T-helper 2 cell treated with Interferon-gamma antibody and Interleukin-4, amounts not matched to agents 100 ng/mL and 5 ng/mL, for 36 hours (primary cell): ENCODE results near the gene HTRA3. TPM values are rescaled to one million over a fixed set of nuclear protein-coding genes. Genes with fewer than 3 reads are reported as not detected.

ENCODE experiments used
- intact Hi-C: fragments of 100-400 bp; cut with micrococcal nuclease; formaldehyde crosslinking; loops from one replicate; pipeline ENCODE4 v1.15.1; 2023
- total RNA-seq: library from RNA; stranded (reverse); gene quantifications from 2 replicates; pipeline ENCODE4 v1.2.3, GENCODE V29; 2022

HTRA3 gene
- total RNA-seq, 1 donor from 2014 or later, result not detected

DNA sequence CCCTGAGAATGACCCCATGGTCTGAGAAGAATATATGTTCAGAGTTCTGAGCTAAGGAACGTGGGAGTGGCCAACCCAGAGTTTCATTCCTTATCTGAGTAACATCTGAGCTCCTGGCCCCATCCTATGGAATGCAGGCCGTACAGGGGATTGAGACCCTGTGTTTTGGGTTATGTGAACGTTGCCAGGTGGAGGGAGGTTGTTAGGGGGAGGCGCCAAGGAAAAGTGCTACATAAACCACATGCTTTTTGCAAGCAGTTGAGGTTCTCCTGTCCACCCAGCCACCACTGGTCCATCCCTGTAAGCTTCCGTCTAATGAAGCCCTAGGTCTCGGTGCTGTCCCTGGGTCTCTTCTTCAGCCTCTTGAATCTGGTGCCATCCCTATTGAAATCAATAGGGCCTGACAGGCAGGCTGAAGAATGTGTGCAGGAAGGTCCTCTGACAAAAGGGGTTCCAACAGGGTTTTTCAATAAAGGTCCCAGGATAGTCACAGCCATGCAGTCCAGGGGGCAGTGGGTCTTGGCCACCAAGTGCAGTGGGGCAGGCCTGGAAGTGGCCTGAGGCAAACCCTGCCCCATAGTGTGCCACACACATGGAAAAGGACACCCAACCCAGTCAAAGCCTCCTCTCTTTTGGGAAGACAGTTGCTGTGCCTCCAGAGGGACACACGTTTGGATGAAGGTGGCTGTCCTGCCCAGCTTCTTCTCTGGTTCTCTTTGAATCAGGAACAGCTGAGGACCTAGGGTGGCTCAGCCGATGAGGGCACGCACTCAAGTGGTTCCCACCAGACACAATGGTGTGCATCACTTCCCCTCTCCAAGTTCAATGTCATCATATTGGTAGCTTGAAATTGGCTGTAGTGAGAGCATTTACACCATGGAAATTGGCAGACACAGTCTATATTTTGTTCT, 53.5 kb downstream of the HTRA3 start:
- intact Hi-C loops, result no loop called here

DNA sequence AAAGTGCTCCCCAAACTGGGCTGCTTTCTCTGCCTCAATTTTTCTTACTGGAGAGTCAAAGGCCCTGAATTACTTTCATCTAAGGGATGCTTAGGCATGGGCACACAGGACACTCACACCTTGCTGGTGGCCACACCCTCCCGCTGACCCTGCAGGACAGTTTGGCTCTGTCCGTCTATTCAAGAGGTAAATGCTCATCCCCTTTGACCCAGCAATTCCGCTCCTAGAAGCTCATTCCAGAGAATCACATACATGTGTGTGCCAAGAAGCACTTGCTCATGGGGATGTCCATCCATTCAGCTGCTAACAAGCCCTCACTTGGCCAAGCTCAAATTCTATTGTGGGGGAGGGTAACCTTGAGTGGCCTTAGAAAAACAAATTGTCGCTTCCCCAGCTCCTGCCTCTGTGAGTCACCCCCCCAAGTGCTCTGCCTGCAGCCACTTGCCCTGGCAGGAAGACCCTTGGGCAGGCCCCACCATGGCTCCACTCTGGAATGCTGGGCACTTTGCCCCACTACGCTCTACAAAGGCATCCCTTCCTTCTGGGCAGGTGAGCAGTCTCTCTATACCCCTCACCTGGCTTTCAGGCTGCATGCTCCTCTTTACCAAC, 54.5 kb downstream of the HTRA3 start:
- intact Hi-C loops, result no loop called here

DNA sequence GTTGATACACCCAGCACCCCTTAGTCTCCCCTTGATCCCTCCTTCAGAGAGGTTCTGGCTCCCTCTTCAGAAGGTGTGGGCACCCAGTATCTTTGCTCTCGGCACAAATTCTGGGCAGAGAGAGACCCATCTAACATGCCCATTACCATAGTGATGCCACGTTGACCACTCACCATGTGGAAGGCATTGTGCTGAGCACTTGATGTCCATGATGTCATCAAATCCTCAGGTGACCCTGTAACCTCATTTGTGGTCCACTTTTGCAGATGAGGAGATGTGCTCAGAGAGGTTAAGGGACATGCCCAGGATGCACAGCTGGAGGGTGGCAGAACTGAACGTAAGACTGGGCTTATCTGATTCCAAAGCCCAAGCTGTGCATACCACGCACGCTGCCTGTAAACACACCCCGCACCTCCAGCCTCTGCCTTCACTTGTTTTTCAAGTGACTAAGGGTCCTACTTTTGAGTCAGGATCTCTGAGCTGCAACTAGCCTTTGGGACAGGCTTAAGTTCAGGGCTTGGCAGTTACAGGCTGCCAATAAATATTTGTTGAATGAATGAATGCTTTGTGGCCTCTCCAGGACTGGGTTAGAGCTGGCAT, 55.2 kb downstream of the HTRA3 start:
- intact Hi-C loops, result no loop called here

DNA sequence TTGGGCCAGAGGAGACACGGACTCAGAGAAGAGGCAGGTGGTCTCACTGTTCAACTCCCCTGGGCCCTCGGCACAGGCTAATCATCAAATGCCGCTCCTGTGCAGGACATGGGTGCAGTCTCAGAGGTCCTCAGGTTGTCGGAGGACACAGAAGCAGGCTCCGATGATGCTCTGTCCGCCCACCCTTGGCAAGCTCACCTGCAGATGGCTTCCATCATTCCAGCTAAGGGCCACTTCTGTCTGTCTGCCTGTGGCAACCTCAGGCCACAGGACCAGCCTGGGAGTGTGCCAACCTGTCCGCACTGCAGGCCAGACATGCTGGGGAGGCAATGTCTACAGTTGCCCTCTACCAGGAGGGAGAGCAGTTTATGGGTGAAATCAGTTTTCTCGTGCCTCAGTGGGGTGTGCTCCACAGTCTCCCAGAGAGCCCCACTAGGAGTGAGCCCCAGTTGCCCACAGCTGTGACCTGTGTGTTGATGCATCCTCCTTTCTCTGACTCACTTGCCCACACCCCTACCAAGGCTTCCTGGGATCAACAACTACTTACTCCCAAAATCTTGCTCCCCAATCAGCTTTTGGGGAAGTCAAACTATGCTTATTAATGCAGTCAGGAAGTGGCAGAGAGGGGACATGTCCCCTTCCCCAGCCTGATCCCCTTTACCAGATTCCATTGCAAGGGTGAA, 55.9 kb downstream of the HTRA3 start:
- intact Hi-C loops, result no loop called here

DNA sequence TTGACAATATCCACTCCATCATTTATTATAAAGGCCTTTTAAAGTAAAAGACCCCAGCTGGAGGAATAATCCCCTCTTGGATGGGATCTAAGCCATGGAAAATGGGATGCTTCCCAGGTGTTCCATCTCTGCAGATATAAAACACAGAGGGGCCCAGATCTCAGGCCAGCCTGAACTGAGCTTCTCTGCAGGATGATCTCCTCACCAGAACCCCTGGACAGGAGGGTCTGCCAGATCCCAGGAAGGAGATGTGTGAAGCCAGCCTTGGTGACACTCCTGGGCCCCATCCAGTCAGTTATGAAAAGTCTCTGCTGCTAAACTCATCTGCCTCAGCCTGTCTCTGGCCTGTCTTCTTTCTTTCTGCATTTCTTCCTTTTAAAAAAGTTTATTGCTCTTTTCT, 56.7 kb downstream of the HTRA3 start:
- intact Hi-C loops, result no loop called here

DNA sequence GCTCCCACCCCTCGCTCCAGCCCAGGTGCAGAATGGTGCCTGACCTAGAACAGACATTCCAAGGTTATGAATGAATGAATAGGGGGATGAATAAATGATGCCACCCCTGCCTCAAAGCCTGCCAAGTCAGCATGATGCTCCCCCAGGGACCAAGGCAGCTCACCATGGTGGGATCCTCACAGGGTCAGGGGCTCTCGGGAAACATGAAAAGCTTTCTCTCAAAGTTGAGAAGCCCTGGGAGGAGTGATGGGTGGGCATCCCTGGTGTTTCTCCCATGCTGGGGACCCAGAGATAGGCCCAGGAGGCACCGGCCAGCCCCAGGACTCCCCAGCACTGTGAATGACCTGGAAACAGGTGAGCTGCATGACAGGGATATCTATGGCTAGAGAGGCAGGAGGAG, 58.9 kb downstream of the HTRA3 start:
- intact Hi-C loops, result no loop called here

DNA sequence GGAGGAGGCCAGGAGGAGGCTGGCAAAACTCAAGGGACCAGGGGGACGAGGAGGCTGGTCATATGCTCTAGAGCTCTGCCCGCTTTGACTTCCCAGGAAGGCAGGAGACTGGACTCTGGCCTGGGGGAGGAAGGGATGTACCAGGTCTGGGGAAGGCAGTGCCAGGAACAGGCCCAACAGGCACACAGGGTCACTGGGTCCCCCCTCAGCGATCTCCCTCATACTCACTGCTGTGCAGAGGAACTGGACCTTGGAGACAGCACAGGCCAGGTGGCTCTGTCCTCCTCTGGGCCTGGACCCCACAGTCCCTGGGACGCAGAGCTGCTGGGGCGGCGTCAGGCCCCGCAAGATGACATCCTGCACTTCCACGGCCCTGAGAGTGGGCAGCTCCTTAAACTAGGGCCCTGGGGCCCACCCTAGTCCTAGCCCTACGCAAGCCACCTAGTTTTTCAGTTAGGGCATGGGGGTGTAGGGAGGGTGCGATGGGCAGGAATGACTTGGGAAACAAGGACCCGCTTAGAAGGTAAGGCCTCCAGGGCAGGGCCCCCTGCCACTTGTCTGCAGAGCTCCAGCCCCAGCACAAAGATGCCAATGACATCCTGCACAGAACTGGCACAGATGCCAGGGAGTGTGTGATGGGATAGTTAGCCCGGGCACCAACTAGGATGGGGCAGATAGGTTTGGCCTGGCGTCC, 59.5 kb downstream of the HTRA3 start:
- intact Hi-C loops, result no loop called here

DNA sequence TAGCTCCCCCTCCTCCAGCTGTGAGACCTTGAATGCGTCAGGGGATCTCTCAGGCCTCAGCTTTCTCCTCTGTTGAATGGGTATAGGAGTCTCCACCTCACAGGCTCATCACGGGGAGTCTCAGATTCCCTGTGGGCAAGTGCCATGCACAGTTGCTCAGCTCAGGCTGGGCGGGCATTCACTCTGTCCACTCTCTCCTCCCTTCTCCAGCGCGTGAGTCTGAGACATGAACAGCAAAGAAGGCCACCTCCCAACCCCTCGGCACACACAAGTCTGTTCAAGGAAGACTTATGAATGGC, 60.0 kb downstream of the HTRA3 start:
- intact Hi-C loops, result no loop called here

DNA sequence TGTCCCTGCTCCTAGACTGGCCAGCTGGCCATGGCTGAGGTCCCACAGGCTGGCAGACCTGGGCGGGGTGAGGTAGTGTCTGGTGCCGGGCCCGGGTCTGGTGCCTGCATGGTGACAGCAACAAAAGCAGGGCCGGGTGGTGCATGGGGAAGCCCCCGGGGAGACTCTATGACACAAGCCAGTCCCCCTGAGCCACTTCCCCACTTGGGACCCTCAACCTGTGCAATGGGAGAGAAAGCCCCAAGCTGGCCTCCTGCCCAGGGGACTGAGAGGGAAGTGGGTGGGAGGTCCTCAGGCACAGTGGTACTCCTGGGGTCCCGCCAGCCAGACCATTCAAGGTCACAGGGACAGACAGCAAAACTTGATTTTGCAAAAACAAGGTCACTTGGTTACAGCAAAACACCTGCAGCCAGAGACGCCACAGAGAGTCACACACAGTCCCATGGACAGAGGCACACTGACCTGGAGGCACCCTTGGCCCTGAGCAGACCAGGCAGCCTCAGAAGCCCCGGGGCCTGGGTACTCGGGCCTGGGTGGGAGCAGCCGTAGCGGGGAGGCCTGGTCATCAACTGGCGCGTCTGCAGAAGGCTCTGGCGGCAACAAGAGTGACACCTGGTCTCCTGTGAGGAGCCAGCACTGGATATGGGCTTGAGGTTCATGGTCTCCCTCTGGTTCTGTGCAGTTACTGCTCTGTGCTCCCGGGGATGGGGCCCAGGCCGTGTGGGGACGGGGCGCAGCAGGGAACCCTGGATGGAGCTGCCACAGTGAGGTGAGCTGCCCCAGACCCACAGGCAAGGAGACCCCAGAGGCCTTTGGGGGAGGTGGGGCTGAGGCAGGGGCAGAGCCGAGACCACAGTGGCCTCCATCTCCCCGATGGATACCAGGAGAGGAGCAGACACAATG, 60.6 kb downstream of the HTRA3 start:
- intact Hi-C loops, result no loop called here

DNA sequence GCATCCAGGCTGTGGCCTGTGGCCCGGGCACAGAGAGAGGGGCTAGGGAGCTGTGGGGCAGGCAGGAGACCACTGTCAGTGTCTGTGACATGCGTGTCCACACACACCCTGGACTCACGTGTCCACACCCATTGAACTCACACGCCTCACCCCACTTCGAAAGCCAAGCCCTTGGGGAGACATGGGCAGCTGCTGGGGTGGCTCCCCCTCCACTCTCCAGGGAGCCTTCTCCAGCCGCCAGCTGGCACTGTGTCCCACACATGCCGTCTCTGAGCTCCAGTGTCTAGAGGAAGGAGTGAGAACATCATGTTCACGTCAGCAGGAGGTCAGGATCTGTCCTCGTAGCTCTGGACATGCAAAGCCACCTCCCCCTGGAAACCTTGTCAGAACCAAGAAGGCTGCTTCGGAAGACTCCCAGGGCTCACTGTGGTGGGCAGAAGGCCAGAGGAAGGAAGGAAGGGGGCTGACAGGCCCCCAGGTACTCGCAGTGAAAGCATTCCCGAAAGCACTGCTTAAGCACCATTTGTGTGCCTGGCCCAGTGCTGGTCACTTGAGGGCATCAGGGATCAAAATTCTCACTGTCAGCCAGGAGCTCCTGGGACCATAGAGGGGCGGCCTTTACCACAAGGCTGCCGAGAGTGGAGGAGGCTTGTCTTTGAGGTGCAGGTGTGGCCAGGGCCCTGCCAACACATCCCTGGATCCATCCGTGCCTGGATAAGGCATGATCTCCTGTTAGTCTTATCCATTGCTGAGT, 61.4 kb downstream of the HTRA3 start:
- intact Hi-C loops, result no loop called here

DNA sequence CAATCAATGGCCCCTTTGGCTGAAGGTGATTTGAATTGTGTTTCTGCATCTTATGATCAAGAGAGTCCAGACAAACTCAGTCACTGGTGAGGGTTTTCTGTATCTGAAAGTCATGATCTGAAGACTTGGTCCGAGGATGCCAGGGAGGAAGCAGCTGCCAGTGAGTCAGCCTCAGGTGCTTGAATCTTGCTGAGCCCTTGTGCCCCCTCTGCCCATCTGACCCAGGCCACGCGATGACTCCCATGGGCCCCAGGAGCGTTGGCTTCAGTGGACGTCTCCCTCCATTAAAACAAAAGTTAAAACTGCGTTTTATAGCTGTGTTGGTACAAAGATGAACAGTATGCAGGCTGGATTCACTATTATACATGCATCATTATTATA, 62.0 kb downstream of the HTRA3 start:
- intact Hi-C loops, result no loop called here

DNA sequence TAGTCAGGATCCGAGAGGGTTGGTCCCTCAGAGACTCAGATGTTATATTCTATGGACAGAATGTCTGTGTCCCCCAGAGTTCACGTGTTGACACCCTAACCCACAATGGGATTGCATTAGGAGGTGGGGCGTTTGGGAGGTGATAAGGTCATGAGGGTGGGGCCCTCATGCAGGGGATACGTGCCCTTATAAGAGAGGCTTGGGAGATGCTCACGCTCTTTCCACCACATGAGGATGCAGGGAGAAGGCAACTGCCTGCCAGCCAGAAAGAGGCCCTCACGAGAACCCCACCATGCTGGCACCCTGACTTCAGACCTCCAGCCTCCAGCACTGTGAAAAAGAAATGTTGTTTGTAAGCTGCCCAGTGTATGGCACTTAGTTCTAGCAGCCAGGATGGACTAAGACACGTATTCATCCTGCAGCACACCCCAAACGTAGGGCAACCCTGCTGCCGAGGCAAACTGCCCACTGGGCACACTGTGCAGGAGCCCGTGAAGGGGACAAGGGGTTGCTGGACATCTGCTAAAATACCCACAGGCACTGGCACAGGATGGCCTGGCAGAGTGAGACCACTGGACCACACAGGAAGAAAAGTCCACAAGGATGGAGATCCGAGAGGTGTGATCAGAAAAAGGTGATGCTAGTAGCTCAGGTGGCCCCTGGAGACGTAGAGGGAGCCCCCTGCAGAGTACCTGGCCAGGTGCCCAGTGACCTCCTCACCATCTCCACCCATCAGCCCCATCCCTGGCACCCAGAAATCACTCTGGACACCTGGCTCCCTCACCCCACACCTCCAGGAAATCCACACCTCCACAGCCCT, 62.7 kb downstream of the HTRA3 start:
- intact Hi-C loops, result no loop called here

DNA sequence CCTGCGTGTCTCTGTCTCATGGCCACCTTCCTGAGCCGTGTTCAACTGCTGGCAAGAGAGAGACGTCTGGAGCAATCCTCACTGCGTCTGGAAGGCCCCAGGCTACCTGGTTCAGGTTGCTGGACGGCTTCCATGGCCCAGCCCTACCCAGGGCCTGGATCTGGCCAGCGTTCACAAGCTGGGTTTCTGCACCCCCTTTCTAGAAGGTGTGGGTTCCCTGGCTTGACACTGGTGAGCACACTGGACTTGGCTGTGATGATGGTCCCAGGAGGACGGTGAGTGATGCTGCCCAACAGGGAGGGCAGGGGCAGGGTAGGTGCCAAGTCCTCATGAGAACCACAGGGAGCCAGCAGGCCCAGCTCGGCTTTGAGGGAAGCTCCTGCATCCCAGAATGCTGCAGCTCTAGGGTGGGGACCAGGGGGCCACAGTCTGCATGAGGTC, 63.4 kb downstream of the HTRA3 start:
- intact Hi-C loops, result no loop called here

DNA sequence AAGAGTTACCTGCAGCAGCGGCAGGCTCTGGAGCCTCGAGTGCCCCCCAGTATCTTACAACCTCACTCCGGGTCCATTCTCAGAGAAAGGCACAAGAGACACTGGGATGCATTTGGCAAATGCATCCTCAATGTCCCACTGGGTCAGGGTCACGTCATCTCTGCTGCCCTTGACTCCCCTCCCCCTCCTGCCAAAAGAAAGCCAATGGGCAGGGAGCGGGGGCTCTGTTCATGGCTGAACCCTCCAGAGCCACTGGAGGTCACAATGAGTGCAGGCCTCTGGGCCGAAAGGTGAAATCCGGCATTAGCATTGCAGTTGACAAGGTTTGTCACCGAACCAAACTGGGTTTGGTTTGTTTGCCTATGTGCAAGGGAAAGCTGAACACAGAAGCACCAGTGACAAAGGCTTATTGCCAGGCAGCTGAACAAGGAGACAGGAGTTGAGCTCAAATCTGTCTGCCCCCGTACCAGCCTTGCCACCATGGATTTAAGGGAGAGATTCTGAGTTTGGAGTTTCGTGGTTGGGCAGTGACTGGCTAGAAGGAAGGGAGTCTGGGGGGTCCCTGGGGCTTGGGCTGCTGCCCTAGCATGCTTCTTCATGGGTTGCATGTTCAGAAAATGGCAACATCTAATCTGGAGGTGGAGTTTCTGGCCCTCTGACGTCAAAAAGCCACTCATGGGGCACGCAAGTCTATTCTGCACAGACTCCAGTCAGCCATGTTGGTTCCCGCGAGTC, 64.3 kb downstream of the HTRA3 start:
- intact Hi-C loops, result no loop called here

DNA sequence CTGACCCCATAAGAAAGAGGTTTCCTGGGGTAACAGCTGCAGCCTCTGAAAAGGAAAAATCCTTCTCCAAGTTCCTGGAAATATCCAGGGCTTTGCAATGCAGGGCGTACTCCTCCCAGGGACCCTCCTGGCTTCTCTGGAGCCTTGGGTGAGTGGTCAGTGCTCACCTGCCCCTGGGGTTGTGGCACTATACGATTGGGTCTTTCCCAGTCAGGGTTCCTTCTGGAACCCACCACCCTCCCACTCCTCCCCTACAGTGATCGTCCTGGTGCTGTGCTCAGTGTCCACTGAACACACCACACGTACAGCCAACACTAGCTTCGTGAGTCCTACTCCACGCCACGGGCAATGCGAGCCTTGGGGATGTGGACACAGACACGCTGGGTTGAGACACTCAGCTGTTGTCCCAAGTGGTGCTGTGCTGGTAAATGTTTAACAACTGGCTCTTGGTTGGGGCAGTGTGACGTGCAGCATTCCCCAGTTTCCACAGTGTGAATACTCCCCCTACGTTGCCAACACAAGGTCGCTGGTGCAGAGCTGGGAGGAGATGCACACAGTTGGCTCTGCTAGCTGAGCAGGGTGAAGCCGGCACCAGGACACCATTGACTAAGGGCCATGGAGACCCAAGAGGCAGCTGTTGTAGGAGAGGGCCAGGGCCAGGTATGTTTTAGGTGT, 65.4 kb downstream of the HTRA3 start:
- intact Hi-C loops, result no loop called here

DNA sequence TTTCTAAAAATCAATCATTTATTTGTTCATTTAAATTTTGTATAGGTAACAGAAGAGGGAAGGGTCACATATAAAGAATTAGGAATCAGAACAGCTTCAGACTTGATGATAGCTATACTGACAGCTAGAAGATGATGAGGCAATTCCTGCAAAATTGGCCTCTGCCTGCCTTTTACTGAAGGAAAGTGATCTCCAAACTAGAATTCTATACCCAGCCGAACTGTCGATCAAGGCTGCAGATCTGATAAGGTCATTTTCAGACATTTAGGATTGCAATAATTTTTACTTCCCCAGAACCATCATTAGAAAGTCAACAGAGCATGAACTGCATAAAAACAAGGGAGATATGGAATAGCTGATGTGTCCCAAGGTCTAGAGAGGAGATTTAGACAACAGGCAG, 66.3 kb downstream of the HTRA3 start:
- intact Hi-C loops, result no loop called here

DNA sequence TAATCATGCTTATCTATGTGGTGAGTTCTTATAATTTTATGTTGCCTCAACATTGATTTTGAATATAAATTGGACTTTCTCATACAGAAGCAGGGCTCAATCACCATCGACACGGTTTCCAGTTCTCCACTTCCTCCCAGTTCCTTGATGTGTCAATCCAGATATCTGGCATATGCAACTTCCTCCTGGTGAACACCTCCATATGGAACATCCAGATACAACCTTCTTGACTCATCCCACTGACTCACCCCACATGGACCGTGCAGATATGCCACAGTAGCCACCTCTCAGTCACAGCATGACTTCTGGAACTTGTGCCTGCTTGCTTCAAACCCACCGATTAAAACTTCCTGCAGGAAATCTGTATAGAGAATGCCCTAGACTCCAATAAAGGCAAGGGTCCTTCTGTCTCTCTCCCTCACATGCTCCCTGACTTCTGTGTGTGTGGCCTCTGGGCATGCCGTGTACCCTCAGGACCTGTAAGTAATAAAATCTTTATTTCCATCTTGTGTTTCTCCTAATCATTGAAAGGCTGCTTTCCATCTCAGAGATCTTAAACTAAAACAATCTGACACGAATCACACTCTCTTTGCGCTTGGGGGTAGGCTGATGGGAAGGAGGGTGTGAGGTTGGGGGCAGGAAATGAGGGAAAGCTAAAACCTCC, 67.0 kb downstream of the HTRA3 start:
- intact Hi-C loops, result no loop called here
